C4-2B (cell line): ENCODE results near the gene PINLYP.
A peak's percentile ranks its signal among the peaks of the same experiment; 100 is the strongest.

Experiments used
- H3K27ac ChIP-seq: fragments of 450-650 bp; 2 replicates; pipeline ENCODE4 v1.5.1; 2017
- CTCF ChIP-seq: fragments of 450-650 bp; conservative IDR thresholded peaks from 2 replicates; pipeline ENCODE4 v1.5.1; 2017; ENCODE audit warnings: mild to moderate bottlenecking
- ZFX ChIP-seq: fragments of 450-650 bp; IDR thresholded peaks from 2 replicates; pipeline ENCODE4 v1.6.1; 2017

PINLYP gene

GRCh38 chr19:43612374-43612773, 36.8 kb downstream of the PINLYP start:
- H3K27ac ChIP-seq, result no peak overlapping the region
- TF ChIP-seq ZFX, result no peak
- TF ChIP-seq CTCF, result no peak

GRCh38 chr19:43616306-43616705, 40.7 kb downstream of the PINLYP start:
- H3K27ac ChIP-seq, result no peak overlapping the region
- TF ChIP-seq ZFX (no peak), CTCF (no peak)

- H3K27ac ChIP-seq, result no peak overlapping the region
- TF ChIP-seq ZFX, result no peak
- TF ChIP-seq CTCF, result no peak
Observed at GRCh38 chr19:43616954-43617353, 41.4 kb downstream of the PINLYP start.

- peak overlapping the region; percentile 97 for H3K27ac ChIP-seq
- TF ChIP-seq CTCF, result no peak
- no peak for TF ChIP-seq ZFX
Observed at GRCh38 chr19:43618921-43619261, 43.3 kb downstream of the PINLYP start.

GRCh38 chr19:43619262-43620060, 43.9 kb downstream of the PINLYP start, which contains the start of gene ZNF428:
Gene ZNF428, minus strand, starts transcription at chr19:43619629. Its CDS starts 5,325 bp downstream, at chr19:43614304.
- TF ChIP-seq ZFX (peak; percentile 46; the same call in 1 of the 2 replicates), CTCF (no peak)
- peak within 1 kb of the TSS; percentile 97 for H3K27ac ChIP-seq

- peak overlapping the region; percentile 97 for H3K27ac ChIP-seq
- TF ChIP-seq CTCF (no peak), ZFX (no peak)
Observed at GRCh38 chr19:43620061-43621001, 44.7 kb downstream of the PINLYP start.

GRCh38 chr19:43622070-43622469, 46.5 kb downstream of the PINLYP start:
- no peak overlapping the region for H3K27ac ChIP-seq
- no peak for TF ChIP-seq ZFX
- no peak for TF ChIP-seq CTCF
